IPS-15b (cell line): Measurements from ENCODE around the gene TBC1D21.

Experiments used
- H3K27me3 ChIP-seq: one replicate; pipeline ENCODE4 v1.6.1; 2013; ENCODE audit warnings: low read length; ENCODE audit not compliant: control insufficient read depth, insufficient read depth
- H3K36me3 ChIP-seq: one replicate; pipeline ENCODE4 v1.6.1; 2013; ENCODE audit warnings: low read length; ENCODE audit not compliant: control insufficient read depth, insufficient read depth
- H3K4me1 ChIP-seq: one replicate; pipeline ENCODE4 v1.6.1; 2013; ENCODE audit warnings: mild to moderate bottlenecking, low read length; ENCODE audit not compliant: control insufficient read depth, insufficient read depth
- H3K4me3 ChIP-seq: one replicate; pipeline ENCODE4 v1.5.1; 2013; ENCODE audit warnings: low read depth, low read length
- H3K9ac ChIP-seq: one replicate; pipeline ENCODE4 v1.6.1; 2013; ENCODE audit warnings: low read depth, mild to moderate bottlenecking, low read length
- H3K9me3 ChIP-seq: one replicate; pipeline ENCODE4 v1.6.1; 2013; ENCODE audit warnings: mild to moderate bottlenecking, low read length; ENCODE audit not compliant: control insufficient read depth, insufficient read depth

Gene TBC1D21

DNA sequence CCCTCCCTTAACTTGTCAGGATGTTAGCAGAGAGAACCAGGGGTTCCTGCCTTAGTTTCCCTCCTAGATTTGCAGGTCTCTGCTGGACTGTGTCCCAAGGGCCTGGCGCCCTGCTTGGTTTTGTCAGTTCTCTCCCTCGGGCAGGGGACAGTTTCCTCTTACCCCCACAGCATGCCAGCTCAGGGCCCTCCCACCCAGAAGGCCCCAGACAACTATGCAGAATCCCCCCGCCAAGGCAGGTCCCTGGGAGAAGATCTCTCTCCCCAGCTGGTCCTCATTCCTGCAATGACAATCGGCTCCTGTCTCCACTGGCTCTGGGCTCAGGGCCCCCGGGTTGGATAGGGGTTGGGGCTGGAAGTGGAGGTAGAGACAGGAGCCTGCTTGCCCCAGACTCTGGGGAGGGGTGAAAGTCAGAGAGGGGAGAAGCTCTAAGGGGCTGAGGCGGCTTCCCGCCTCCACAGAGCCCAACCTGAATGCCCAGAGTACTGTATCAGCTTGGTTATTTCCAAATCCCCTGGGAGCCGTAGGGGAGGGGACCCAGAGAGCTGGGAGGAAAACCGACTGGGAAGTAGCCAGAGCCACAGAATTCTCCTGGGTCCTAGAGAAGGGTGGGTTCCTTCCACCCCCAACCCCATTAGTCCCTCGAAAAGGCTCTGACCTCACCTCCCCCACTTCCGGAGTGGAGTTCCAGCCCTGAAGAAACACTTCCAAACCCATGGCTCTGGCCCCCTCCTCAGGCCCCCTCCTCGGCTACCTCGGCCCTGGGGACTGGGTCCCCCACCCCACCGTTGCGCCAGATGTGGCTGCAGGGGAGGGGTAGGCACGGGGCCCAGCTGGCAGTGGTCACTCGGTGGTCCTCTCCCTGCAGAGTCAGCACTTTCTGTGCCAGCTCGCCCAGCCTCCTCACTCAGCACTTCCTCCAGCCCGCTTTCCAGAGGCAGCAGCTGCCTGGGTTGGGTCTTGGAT, 49.1 kb downstream of the TBC1D21 start:
- peak overlapping the region; percentile 30 for H3K4me3 ChIP-seq
- peaks cover 3% of the 10 kb centered on the region for H3K9me3 ChIP-seq
- H3K36me3 ChIP-seq, result no peaks in the 10 kb centered on the region
- H3K27me3 ChIP-seq, result peaks cover 6% of the 10 kb centered on the region
- H3K9ac ChIP-seq, result no peak overlapping the region
- peaks cover 39% of the 10 kb centered on the region for H3K4me1 ChIP-seq

DNA sequence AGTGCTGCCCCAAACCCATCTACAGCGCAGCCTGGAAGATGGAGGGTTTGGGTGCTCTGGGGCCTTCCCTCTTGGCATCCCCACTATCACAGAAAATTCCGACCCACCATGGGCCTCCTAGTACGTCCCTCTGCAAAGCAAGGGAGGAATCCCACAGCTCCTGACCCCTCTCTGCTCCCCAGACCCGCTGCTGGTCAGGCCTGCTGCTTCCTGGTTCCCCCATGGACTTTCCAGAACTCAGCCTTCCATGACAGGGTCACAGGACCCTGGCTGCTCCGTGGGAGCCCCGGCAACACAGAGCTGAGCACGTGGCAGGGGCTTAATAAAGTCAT, 49.8 kb downstream of the TBC1D21 start:
- H3K9me3 ChIP-seq, result peaks cover under 1% of the 10 kb centered on the region
- H3K27me3 ChIP-seq, result peaks cover 6% of the 10 kb centered on the region
- H3K4me3 ChIP-seq, result peak overlapping the region; percentile 30
- H3K36me3 ChIP-seq, result no peaks in the 10 kb centered on the region
- no peak overlapping the region for H3K9ac ChIP-seq
- peaks cover 41% of the 10 kb centered on the region for H3K4me1 ChIP-seq

DNA sequence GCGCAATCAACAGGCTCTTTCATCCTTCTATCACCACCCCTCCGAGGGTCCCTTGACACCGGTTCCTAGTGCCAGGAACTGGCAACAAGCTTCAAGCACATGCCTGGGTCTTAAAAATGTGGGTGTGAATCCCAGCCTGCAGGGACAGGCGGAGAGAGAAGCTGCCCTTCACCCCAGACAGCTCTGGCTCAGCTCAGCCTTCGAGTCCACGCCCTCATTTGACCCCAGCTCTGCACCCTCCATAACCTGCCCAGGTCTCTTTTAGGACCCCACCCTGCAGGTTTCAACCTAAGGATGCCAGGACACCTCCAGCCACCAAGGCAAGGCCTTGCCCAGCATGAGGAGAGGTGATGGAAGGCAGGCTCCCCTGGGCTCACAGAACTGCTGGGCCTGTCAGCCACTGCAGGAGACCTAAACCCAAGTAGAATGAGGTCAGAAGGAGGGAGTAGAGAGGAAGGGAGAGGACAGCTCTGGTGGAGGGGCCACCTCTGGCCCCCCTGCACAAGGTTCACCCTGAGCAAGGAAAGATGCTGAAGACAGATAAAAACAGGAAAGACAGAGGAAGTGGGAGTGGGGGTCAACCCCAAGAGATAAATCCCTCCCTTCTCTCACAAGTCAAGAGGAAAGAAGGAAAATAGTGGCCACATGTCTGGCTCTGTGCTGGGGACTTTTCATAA, 50.3 kb downstream of the TBC1D21 start:
- H3K9ac ChIP-seq, result no peak overlapping the region
- no peaks in the 10 kb centered on the region for H3K9me3 ChIP-seq
- H3K36me3 ChIP-seq, result no peaks in the 10 kb centered on the region
- H3K27me3 ChIP-seq, result peaks cover 6% of the 10 kb centered on the region
- H3K4me1 ChIP-seq, result peaks cover 43% of the 10 kb centered on the region
- H3K4me3 ChIP-seq, result no peak overlapping the region

DNA sequence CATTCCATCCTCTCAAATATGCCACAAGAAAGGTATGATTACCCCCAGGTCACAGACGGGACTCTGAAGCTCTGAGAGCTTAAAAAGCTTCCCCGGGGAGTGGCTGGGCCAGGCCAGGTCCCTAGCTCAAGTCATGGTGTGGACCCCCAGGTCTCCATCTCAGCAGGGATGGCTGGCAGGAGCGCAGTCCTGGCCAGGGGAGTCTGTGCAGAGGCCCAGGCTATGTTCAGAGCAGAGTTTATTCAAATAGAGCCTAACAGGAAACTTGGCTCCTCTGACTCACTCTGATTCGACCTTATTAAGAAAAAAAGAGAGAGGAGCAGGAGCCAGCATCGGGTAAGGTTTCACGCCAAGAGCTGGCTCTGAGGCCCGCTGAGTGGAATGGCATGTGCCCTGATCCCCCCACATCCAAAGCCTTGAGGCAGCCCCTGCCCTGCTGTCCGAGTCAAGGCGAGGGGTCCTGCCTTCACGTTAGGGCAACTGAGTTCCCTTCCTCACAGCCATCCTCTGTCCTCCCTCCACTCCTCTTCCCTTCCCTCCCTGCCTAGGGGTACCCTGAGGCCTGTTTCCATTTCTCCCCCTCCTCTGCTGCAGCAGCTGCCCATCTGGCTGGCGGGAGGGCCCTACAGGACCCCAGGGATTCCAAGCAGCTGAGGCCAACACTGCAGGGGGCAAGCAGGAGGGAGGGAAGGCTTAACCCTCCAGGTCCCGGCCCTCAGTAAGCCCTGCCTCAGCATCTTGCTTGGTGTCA, 51.0 kb downstream of the TBC1D21 start:
- no peaks in the 10 kb centered on the region for H3K36me3 ChIP-seq
- H3K4me3 ChIP-seq, result no peak overlapping the region
- peaks cover 6% of the 10 kb centered on the region for H3K27me3 ChIP-seq
- H3K9ac ChIP-seq, result no peak overlapping the region
- peaks cover 43% of the 10 kb centered on the region for H3K4me1 ChIP-seq
- no peaks in the 10 kb centered on the region for H3K9me3 ChIP-seq

DNA sequence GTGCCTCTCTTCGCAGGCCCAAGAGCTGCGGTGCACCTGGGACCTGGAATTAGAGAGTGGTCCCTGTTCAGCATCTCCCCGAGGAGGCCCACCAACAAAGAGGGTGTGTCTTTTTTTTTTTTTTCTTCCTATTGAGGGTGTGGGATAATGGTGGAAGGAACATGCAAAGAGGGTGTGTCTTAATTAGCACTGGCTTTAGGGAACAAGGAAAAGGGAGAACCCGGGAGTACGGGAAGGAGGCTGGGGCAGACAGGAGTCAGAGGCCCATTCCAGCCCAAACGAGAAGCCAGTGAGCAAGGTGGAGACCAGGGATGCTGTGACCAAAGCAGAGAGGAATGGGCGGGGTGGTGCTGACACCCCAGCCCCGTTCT, 52.5 kb downstream of the TBC1D21 start:
- Histone ChIP-seq H3K9ac (no peak overlapping the region), H3K4me3 (peak overlapping the region; percentile 75)

DNA sequence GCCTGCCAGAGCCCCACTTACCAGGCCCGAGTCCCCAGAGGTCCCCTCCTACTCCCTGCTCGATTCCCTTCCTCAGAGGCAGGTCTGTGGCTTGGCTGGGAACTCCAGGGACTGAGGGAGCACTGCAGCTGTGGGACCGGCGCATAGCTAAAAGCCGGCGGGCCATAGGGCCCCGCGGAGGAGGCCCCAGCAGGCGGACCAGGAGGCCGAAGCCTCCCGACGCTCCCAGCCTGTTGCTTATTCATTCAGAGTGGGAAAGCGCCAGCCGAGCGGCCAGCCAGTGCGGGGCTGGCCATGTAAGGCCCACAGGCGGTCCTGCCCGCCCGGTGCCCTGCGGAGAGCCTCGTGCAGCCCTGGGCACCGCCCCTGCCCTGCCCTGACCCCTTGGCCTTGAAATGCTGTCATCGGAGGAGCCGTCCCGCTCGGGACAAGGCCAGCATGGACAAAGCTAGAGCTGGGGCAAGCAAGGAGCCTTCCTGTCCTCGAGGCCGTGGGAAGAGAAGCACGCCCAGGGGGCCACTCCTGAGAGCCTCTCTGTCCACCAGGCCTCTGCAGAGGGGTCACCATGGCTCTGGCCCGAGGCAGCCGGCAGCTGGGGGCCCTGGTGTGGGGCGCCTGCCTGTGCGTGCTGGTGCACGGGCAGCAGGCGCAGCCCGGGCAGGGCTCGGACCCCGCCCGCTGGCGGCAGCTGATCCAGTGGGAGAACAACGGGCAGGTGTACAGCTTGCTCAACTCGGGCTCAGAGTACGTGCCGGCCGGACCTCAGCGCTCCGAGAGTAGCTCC, 53.0 kb downstream of the TBC1D21 start, which contains the start of gene LOXL1:
Gene LOXL1, plus strand, starts transcription at position 244 of the 784 bp plus-strand sequence. Its CDS starts 322 bp downstream, at position 566.
- Histone ChIP-seq H3K9me3 (no peaks in the 10 kb centered on the region), H3K36me3 (no peaks in the 10 kb centered on the region), H3K4me3 (peak within 1 kb of the TSS; percentile 75), H3K27me3 (peaks cover 6% of the 10 kb centered on the region), H3K9ac (peak within 1 kb of the TSS; percentile 37), H3K4me1 (peaks cover 43% of the 10 kb centered on the region)

More for the DNA sequence above, 52.5 kb downstream of the TBC1D21 start:
- no peaks in the 10 kb centered on the region for H3K9me3 ChIP-seq
- H3K4me1 ChIP-seq, result peaks cover 43% of the 10 kb centered on the region
- peaks cover 6% of the 10 kb centered on the region for H3K27me3 ChIP-seq
- no peaks in the 10 kb centered on the region for H3K36me3 ChIP-seq

DNA sequence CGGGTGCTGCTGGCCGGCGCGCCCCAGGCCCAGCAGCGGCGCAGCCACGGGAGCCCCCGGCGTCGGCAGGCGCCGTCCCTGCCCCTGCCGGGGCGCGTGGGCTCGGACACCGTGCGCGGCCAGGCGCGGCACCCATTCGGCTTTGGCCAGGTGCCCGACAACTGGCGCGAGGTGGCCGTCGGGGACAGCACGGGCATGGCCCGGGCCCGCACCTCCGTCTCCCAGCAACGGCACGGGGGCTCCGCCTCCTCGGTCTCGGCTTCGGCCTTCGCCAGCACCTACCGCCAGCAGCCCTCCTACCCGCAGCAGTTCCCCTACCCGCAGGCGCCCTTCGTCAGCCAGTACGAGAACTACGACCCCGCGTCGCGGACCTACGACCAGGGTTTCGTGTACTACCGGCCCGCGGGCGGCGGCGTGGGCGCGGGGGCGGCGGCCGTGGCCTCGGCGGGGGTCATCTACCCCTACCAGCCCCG, 53.7 kb downstream of the TBC1D21 start:
- H3K4me3 ChIP-seq, result peak overlapping the region; percentile 75
- peak overlapping the region; percentile 37 for H3K9ac ChIP-seq
- peaks cover 40% of the 10 kb centered on the region for H3K4me1 ChIP-seq

DNA sequence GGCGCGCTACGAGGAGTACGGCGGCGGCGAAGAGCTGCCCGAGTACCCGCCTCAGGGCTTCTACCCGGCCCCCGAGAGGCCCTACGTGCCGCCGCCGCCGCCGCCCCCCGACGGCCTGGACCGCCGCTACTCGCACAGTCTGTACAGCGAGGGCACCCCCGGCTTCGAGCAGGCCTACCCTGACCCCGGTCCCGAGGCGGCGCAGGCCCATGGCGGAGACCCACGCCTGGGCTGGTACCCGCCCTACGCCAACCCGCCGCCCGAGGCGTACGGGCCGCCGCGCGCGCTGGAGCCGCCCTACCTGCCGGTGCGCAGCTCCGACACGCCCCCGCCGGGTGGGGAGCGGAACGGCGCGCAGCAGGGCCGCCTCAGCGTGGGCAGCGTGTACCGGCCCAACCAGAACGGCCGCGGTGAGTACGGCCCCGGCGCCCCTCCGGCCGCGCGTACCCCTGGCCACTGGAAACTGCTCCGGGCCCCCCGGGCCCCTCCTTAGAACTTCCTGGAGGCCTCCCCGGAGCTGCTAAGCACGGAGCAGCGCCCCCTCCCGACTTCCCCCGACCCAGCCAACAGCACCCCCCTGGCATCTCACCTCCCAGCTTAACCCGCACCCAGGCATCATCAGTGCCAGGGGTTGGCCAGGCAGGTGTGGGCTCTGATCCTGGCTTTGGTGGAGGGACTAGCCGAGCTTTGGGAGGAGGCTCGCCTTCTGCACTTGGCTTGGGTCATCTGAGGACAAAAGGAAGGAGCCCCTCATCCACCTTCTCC, 54.3 kb downstream of the TBC1D21 start:
- Histone ChIP-seq H3K9ac (no peak overlapping the region), H3K4me1 (peaks cover 35% of the 10 kb centered on the region), H3K27me3 (peaks cover 6% of the 10 kb centered on the region), H3K9me3 (no peaks in the 10 kb centered on the region), H3K36me3 (no peaks in the 10 kb centered on the region), H3K4me3 (peak overlapping the region; percentile 75)

More for the DNA sequence above, 53.7 kb downstream of the TBC1D21 start:
- Histone ChIP-seq H3K27me3 (peaks cover 6% of the 10 kb centered on the region), H3K9me3 (no peaks in the 10 kb centered on the region), H3K36me3 (no peaks in the 10 kb centered on the region)

DNA sequence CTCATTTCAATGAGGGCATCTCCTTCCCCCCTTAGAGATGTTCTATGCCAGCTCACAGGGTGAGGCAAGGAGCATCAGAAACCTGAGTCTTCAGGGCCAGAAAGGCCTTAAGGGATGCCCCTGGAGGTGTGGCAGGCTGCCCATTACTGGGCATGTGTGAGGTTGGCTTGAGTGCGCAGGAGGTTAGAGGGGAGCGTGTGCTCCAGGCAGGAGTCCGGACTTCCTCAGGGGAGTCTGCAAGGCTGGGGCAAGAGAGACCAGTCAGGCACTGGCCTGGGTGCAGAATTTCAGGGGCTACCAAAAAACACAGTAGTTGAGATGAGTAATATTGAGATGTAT, 54.8 kb downstream of the TBC1D21 start:
- peaks cover 5% of the 10 kb centered on the region for H3K27me3 ChIP-seq
- no peak overlapping the region for H3K9ac ChIP-seq
- peaks cover 30% of the 10 kb centered on the region for H3K4me1 ChIP-seq
- H3K36me3 ChIP-seq, result no peaks in the 10 kb centered on the region
- H3K9me3 ChIP-seq, result no peaks in the 10 kb centered on the region
- peak overlapping the region; percentile 75 for H3K4me3 ChIP-seq

DNA sequence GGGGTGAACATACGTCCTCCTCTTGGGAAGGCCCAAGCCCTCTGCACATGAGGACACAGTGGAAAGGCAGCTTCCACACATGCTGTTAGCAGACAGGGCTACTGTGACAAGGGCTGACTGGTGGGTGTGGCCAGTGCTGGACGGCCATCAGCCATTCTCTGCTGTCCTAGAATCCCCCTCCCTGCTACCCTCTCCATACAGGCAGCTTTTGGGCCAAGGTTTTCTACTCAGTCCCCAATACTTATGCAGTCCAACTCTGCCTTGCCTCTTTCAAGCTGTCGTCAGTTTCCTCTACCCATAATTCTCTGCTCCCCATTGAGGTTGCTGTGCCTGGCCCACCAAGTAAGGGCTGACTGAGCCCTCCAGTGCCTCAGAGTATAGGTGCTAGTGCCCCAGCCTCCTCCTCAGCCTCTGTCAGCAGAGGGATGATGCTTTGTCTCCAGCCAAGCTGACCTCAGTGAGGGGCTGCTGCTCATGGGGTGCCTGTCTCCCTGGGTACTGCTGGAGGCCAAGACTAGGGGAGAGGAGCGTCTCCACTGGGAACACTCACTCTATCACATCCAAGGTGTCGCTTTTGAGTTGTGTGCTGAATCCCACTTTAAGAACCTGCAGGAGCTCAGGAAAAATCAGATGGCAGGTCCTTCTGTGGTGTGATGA, 55.7 kb downstream of the TBC1D21 start:
- H3K4me1 ChIP-seq, result peaks cover 21% of the 10 kb centered on the region
- peaks cover 3% of the 10 kb centered on the region for H3K27me3 ChIP-seq
- H3K4me3 ChIP-seq, result no peak overlapping the region
- no peaks in the 10 kb centered on the region for H3K36me3 ChIP-seq
- no peak overlapping the region for H3K9ac ChIP-seq
- H3K9me3 ChIP-seq, result no peaks in the 10 kb centered on the region
